HK-2 (cell line): Measurements from ENCODE around the gene WHRN.

Experiments used
- DNase-seq: peaks from one replicate; pipeline ENCODE4 v3.0.0-alpha.2; 2018; ENCODE audit not compliant: unreplicated experiment

The WHRN gene

DNA sequence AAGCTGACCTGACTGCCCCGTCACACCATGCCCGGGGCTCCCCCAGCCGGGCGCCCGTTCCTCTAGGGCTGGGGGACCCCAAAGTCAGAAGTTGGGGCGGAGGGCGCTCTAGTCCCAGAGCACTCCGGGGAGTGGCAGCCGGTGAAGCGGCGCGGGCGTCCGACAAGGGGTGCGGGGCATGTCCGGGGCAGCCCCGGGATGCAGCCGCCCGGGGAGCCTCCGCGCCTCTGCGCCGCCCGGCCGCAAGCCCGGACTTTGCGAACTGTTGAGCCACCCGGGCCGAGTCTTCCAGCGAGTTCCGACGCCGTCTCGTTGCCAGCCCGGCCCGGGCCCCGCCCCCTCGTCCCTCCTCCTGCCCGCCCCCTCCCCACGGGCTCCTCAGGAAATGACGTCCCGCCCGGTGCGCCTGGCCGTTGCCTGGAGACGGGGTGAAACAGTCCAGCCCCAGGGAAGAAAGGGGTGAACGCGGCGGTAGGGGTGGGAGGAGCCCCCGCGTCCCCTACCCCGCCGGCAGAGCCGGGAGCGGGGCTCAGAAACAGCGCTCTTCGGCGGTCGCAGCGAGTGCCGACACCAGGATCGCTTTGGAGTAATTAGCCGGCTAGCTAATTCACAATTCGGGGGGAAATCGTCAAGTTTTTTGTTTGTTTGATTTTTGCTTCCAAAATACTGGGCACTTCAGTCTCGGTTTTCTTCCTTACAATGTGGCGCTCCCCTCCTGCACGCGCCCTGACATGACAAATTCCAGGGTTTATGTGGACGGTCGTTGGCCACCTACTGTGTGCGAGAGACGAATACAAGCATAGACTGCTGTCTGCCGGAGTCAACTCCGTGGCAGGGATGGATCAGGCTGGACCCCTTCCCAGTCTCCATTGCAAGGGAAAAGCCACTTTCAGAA is at the start of gene WHRN:
WHRN (minus strand) TSS at position 287 of the 895 bp plus-strand sequence. CDS start 672 bp downstream, outside the sequence.
- DNase-seq = peak; percentile 94

DNA sequence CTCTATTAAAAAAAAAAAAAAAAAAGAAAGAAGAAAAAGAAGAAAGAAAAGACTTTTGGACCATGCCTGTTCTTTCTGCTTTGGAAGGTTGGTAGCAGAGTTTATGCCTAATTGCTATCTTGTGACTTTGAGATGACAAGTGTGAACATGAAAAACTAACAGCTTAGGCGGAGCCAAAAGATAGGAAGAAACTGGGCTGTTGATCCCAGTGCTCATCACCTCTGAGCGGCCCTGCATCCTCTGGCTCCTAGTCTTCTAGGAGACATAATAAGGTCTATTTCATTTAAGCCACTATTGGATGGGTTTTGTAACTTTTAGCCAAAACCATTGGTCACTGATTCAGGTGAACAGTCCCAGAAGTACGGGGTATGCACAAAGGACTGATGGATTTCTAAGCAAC is 47.9 kb upstream of the WHRN start:
- DNase-seq = no peak

DNA sequence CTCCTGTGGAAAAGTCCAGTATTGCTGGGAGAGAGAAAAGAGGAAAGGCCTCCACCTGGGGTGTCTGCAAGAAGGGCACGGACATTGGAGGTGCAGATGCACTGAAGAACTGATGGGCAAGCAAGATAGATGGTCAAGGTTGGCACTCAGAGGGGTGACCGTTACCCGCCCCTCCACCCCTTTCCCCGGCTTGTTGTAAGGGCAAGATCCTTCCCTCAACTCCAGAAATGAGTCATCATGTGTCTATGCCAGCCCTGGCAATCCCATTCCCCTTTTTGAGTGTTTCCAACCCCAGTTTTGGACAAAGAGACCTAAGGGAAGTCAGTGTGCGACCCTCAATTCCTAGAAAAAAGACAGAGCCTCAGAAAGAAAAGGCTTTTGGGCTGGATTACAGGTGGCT is 47.4 kb upstream of the WHRN start:
- no peak for DNase-seq

DNA sequence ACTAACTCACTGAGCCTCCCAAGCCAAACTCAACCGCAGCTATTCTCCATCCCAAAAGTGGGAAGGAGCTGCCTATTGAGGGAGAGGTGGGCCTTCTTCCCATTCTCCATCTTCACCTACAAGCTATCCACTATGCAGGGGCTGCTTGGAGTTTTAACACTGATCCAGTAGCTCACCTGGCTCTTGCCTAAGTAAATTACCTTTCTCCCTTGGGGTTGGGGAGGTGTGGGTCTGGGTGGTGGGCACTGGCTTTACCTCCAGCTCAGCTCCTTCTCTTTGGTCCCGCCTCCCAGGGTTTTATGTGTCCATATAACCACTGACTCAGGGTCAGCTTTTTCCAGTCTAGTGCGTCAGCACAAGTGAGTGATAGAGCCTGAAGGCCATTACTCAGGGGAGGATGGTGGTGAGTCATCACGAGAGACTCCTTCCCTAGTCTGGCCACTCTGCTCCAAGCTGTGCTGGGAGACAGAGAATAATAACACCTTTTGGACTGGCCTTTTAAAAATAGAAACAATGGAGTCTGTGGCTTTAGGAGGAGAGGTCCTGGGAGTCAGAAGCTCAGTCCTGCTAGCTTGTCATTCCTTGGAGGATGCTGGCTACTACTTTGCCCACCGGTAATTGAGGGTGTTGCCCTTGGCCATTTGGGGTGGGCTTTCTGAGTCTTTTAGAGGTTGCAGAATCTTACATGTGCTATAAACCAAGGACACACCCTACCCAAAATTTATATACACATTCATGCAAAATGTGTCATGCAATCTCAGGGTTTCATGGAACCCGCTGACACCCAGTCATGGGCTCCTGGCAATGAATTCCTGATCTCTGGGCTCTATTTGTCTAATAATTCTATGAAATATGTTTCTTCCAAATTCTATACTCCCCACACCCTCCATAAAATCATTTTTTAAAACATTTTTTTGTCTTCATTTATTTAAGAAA is 46.7 kb upstream of the WHRN start:
- DNase-seq = peak; percentile 84

DNA sequence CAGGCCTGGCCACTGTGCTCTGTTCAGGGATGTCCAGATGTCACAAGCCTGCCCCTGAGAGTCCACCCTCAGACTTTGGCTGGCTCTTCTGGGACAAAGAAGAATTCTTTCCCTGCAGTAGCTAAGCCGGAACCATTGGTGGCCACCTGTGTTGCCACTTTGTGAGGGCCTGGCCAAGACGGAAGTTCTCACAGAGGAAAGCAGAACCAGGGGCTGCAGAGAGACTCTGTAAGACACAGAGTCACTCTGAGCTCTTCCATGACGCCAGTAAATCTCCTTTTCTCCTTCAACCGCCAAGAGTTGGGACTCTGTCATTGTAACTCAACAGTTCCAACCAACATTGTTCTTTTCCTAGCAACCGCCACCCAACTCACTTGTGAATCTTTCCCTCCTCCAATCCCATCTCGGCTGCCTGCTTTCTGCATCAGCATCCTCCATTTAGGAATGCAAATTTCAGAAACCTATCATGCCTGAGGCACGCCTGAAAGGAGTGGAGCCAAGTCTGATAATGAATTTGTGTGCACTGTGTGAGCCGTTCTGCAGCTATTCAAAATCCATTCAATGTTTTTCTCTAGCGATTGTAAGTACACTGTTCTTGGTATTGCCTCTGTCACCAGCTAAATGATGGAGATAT is 44.5 kb upstream of the WHRN start:
- no peak for DNase-seq

DNA sequence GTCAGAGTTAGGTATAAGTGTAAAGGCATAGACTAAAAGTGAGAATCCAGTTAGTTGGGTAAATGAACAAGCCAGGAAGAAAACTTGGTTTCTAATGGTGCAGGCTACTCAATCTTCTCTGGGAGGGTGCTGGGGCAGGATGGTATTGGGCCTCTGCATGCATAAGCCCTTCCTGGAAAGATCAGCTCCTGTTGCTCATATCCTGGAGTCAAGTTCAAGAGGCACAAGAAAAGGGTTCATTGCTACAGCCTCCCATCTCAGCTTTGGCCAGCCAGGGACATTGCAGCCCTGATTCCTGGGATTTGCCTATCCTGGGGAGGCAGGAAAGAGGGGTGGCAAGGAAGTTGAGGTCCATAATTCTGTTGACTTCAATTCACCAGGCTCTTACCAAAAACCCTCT is 41.6 kb upstream of the WHRN start:
- DNase-seq = no peak

DNA sequence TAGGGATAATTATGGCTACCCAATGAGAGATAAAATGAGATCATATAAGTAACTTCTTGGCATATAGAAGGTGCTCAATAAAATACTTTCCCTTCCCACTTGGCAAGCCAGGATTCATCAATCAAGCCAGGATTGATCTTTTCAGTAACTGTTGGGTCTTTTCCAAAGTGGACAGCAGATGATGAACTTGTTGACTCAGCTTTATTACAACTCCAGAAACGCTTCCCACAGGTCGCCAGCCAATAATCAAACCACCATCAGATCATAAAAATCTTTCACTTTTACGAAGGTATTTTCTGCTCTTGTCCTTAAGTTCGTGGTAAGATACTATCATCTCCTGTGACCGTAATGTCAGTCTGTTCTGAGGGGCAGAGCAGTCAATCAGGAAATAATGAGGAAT is 39.8 kb upstream of the WHRN start:
- DNase-seq = no peak

DNA sequence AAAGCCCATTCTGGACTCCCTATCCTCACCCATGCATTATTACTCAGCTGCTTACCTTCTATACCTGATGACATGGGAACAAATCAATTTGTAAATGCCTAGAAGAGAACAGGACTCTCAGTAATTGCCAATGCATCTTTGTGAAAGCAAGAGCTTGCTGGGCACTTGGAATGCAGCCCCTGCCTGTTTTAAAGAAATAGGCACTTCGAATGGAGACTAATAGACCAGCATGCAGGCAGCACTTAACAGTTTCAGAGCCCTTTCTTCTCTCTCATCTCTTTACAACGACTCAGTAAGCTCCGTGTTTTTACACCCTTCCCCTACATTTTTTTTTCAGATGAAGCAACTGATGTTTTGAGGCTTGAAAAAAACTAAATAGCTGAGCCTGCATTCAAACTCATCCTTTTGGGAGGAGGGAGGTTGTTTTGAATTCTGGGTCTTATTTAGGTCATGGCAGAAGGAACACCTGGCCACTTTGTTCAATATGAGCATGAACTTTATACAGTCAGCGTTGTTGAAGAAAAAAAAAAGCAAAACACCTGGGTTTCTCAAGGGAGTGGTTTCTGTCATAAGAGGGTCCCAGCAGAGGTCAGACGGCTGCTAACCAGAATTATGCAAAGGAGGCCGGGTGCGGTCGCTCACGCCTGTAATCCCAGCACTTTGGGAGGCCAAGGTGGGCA is 34.6 kb upstream of the WHRN start:
- no peak for DNase-seq

DNA sequence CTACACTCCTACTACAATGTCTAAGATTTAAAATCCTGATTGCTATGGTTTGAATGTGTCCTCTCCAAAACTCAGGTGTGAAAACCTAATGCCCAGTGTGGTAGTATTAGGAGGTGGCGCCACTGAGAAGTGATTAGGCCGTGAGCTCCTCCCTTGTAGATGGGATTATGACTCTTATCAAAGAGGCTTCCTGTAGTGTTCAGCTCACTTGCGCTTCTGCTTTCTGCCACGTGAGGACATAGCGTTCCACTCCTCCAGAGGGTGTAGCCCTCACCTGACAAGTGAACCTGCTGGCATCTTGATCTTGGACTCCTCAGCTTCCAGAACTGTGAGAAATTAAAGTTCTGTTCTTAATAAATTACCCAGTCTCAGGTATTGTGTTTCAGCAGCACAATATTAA is 33.0 kb upstream of the WHRN start:
- no peak for DNase-seq

DNA sequence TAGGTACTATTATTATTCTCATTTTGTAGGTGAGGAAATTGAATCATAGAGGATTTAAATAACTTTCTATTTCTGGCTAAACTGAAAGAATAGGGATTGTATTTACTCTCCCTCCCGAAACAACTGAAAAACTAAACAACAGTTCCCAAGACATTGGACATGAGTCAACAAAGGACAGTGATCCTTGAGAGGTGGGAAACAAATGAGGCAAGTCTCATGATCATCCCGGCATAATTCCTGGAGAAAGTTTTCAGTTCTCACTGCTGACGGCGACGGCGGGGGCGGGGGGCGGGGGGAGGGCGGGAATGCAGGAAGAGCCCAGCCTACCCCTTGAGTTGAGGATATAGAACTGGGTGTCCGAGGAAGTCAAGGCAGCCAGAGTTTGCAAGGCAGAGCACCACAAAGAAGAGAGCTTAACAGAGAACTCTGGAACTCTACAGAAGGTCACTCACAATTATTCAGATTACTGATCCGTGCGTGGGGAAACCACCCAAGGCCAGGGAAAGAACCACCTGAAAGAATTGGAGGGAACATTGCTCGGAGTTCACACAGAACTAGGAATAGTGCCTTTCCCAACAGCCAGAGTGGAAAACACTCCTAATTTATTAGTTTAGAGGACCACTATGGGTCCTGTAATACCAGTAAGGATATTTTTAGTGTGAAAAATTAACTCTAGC is 27.4 kb upstream of the WHRN start:
- peak; percentile 15 for DNase-seq

DNA sequence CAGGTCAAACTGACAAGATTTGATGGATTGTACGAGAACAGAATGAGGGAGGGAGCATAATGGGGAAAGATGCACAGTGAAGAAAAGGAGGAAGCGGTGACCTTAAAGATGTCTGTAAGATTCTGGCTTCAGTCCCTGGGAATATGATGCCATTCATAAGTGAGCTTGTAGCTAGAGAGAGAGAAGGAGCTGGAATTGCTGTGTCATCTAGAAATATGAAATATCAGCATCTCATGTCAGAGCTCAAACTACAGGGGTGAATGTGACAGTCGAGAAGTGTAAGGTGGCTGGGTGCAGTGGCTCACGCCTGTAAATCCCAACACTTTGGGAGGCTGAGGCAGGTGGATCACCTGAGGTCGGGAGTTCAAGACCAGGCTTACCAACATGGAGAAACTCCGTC is 24.0 kb upstream of the WHRN start:
- no peak for DNase-seq

DNA sequence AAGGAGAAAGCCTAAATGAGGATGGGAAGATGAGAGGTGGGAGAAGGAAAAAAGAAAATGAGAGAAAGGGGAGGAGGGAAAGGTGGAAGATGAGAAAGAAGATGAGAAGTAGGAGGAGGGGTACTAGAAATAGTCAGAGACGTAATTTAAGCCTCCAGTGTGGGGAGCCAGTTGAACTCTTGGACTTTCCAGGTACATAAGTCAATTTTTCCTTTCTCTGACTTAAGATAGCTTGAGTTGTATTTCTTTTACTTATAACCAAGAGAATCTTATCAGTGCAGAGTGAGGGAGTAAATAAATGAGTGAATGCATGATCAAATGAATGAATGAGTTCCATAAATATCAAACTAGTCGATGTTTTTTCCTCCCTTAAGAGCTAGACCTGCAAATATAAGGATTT is 21.5 kb upstream of the WHRN start:
- DNase-seq = no peak

DNA sequence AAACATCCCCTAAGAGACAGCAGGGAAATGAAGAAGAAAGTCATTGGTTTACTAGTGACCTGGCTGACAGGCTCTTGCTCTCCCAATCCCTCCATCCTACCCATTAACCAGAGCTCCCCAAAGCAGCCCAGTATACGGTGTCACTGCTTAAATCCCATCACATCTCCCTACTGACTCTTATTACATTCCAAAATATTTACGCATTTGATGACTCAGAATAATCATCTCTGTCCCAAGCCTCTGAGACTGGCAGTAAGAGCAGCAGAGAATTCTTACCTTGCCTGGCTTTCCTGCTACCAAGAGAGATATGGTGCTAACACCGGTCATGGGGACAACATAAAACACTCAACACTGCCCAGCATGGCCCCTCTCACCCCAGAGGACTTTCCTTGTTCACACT is 20.2 kb upstream of the WHRN start:
- no peak for DNase-seq

DNA sequence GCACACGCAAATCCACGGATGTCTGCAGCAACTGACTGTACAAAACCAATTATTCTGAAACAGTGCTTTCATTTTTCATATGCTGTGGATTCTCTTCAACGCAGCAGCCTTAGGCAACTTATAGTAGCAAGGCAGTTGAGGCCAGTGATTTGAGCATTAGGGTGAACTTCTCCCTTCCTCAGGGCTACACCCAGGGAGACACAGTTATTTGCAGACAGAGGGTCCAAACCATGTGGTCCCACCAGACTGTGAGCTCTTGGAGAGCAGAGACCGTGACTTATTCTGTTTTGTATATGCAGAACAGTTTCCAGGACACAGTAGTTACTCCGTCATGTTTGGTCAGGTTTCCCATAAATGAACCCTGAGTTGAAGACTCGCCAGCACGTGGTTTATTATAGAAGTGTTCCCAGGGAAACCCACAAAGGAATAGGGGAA is 19.0 kb upstream of the WHRN start:
- no peak for DNase-seq

DNA sequence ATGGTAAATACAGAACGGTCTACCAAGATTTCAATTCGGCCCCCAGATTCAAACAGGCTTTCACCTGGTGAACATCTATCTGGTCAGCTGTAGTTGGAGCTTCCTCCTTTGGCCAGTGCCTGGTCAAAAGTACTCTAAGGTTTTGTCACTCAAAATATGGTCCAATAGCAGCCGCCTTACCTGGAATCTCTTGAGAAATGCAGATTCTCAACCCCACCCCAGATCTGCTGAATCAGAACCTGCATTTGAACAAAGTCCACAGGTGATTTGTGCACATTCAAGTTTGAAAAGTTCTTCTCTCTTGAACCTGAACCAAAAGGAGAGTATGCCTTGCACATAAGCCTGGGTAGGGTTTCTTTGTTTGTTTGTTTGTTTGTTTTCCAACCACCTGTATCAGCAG is 17.6 kb upstream of the WHRN start:
- no peak for DNase-seq

DNA sequence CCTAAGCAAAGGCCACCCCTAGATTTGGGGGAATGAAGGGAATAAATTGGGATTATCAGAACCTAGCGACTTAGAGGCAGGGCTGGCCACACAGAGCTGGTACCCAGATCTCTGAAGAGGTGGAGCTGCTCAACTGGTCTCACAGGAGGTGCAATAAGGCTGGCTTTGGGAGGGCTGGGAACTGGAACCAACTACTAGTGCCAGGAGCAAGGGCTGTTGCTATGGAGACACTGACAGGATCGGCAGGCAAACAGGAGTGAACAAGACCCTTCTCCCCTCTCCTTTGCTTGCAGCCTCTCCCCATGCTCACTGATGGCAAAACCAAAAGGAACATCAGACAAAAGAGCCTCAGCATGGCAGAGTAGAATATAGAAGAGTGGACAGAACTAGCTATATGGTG is 17.0 kb upstream of the WHRN start:
- DNase-seq = no peak

DNA sequence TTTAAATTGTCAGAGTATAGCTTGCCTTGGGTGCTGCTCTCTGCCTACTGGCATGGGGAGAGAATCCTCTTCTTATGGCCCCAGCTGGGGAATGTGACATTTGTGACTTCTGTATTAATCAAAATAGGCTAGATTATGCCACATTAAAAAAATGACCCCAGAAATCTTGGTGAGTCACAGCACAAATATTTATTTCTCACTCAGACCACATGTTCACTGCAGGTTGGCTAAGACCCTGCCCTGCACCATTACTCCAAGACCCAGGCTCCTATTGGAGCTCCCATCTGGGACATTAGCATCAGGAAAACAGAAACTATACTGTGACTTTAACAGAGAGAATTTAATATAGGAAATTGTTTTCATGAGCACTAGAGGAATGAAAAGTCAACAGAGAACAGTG is 16.6 kb upstream of the WHRN start:
- no peak for DNase-seq

DNA sequence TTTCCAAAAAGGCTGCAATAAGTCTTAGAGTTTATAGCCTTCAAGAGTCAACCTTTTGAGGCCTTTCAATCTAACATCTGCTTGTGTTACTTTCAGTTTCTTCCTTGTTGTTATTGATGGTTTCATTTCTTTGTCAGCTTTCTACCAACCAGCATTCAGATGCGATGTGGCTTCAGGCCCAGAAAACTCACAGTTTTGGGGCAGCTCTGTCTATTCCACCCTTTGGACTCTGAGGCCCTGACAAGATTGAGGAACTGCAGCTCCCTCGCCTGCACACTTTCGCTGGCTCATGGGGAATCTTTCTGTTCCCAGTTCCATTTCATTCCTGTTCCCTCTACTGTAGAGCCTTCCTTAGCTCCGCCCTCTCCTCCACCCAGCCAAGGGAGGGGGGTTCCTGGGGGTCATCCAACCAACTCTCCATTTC is 13.3 kb upstream of the WHRN start:
- no peak for DNase-seq

DNA sequence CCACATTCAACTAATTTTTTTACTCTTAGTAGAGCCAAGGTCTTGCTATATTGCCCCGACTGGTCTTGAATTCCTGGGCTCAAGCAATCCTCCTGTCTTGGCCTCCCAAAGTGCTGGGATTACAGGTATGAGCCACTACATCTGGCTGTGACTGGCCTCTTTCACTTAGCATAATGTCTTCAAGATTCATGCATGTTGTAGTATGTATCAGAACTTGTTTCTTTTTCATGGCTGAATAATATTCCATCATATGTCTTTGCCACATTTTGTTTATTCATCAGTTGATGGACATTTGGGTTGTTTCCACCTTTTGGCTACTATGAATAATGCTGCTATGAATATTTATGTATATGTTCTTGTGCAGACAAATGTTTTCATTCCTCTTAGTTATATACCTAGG is 12.8 kb upstream of the WHRN start:
- DNase-seq = no peak

DNA sequence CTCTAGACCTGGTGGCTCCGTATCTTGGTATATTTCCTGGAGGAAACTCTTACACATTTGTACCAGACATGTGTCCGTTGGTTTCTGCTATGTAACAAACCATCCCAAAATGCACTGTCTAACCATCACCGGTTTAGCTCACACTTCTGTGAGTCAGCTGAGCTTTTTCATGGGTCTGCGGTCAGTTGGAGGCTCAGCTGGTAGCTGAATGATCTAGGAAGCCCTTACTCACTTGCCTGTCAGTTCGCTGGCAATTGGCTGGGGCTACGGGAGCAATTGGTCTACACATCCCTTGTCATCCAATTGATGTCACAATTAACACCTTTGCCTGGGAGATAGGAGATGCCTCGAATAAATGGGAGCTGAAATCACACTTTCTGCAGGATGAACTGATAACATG is 11.6 kb upstream of the WHRN start:
- DNase-seq = peak; percentile 62

DNA sequence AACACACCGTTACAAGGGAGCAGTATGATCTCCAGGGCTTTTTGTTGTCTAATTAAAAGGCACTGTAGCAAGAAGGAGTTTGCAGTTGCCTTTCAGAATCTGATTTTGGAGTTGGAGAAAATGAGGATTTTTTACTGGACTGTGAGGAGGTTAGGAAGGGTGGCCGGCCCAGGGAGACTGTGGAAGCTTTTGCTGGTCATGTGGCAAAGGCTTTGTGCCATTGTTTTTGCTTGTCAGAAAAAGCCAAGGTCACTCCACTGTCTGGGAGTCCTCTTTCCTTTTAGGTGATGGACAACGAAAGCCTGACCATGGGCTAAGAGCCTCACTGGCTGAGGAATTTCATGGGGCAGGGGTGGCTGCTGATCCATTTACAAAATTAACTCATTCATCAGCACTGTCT is 10.3 kb upstream of the WHRN start:
- DNase-seq = no peak
